GM06990 (cell line): ENCODE results near the gene LRRC4B.

ENCODE experiments used
- DNase-seq: peaks from one replicate; pipeline ENCODE4 v3.0.0-alpha.2; 2011; ENCODE audit not compliant: insufficient read length; ENCODE audit errors: extremely low read depth
- H3K27me3 ChIP-seq: replicated peaks from 2 replicates; pipeline ENCODE4 v1.6.0; 2011; ENCODE audit warnings: low read length; ENCODE audit not compliant: control insufficient read depth, insufficient read depth
- H3K36me3 ChIP-seq: 2 replicates; pipeline ENCODE4 v1.5.1; 2011; ENCODE audit warnings: low read length; ENCODE audit not compliant: control insufficient read depth, insufficient read depth
- H3K4me3 ChIP-seq: replicated peaks from 2 replicates; pipeline ENCODE4 v1.5.1; 2011; ENCODE audit warnings: low read depth, mild to moderate bottlenecking, control low read depth, low read length
- TF ChIP-seq, protein P1 (sequence below): IDR thresholded peaks from 2 replicates; pipeline ENCODE4 v1.5.1; 2011; ENCODE audit warnings: low read length, control low read depth, mild to moderate bottlenecking, inconsistent platforms; ENCODE audit not compliant: insufficient read depth, poor library complexity, severe bottlenecking

LRRC4B gene

GRCh38 chr19:50490991-50491472 lies 77.2 kb downstream of the LRRC4B start:
- DNase-seq, result no peak
- TF ChIP-seq, protein P1, sequence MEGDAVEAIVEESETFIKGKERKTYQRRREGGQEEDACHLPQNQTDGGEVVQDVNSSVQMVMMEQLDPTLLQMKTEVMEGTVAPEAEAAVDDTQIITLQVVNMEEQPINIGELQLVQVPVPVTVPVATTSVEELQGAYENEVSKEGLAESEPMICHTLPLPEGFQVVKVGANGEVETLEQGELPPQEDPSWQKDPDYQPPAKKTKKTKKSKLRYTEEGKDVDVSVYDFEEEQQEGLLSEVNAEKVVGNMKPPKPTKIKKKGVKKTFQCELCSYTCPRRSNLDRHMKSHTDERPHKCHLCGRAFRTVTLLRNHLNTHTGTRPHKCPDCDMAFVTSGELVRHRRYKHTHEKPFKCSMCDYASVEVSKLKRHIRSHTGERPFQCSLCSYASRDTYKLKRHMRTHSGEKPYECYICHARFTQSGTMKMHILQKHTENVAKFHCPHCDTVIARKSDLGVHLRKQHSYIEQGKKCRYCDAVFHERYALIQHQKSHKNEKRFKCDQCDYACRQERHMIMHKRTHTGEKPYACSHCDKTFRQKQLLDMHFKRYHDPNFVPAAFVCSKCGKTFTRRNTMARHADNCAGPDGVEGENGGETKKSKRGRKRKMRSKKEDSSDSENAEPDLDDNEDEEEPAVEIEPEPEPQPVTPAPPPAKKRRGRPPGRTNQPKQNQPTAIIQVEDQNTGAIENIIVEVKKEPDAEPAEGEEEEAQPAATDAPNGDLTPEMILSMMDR, result no peak
- H3K4me3 ChIP-seq, result no peak overlapping the region
- no peaks in the 10 kb centered on the region for H3K27me3 ChIP-seq
- no peaks in the 10 kb centered on the region for H3K36me3 ChIP-seq

DNA sequence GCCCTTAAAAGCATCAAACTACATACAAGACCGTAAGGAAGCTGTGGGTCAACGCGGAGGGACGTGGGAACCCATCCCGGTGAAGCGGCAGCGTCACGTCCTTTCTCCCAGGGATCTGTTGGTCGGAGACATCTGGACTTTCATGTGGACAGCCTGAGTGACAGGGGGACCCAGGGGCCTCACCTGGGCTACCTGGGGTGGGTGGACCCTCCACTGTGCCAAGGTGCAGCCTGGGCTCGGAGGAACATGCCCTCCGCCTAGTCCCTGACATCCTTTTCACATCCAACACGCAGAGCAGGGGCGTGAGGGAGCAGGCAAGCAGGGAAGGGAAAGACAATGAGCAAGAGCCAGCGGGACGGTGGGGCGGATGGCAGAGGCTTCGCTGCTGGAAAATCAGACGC lies 77.8 kb downstream of the LRRC4B start:
- Histone ChIP-seq H3K36me3 (no peaks in the 10 kb centered on the region; the same call in 1 of the 2 replicates), H3K4me3 (no peak overlapping the region), H3K27me3 (no peaks in the 10 kb centered on the region)
- DNase-seq, result no peak
- TF ChIP-seq, protein P1, result no peak

DNA sequence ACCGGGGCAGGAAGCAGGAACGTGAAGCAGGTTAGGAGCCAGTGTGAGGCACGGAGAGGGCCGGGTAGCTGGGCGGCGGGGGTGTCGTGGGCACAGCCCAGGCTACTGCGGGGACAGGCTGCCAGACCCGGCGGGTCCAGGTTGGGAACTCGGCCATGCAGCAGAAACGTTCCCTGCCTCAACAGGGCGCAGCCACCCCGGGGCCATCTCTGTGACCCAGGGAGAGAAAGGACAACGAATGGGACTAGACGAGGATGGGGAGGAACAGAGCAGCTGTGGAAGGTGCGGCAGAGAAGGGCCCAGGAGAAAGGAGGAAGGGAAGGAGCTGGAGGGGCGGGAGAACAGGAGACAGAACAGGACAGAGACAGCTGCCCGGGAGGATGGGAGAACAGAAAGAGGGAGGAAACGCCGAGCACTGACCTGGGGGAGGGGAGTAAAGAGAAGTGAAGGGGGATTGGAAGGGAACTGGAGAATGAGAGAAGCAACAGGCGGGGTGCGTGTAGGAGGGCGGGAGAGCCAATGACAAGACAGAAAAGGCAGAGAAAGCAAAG lies 78.7 kb downstream of the LRRC4B start:
- DNase-seq, result no peak
- TF ChIP-seq, protein P1, result no peak
- Histone ChIP-seq H3K27me3 (no peaks in the 10 kb centered on the region), H3K4me3 (no peak overlapping the region), H3K36me3 (peaks cover 4% of the 10 kb centered on the region; the same call in 1 of the 2 replicates)

- Histone ChIP-seq H3K4me3 (no peak overlapping the region), H3K27me3 (no peaks in the 10 kb centered on the region), H3K36me3 (peaks cover 4% of the 10 kb centered on the region; the same call in 1 of the 2 replicates)
- no peak for DNase-seq
- TF ChIP-seq, protein P1, result no peak
These were observed 79.6 kb downstream of the LRRC4B start for GRCh38 chr19:50488389-50489194.

DNA sequence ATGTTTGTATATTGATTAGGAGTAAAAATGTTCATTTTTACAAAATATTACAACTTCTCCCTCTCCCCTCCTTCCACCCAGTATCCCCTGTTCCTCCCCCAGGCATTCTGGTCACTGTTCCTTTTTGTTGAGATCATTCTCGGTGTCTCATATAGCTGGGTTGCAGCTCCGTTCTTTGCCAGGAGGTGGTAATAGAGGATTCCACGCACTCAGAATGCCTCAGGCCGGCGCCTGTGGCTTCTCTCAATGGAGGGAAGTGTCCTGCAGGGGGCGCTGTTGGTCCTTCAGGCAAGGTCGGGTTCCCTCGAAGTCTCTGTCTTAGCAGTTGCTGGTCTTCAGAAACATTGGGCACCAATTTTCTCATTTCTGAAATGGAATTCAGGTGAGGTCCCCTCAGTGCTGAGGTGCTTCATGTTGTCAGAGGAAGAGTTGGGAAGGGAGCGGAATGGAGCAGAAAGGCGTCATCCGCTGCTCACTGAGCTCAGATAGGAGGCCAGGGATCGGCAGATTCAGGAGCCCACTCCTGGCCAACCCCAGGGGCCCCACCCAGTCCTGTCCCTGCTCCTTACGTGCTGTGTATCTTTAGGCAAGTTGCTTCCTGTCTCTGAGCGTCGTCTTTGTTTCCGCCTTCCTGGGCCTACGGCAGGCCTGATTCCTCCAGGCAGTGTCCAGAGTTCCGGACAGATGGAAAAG lies 81.3 kb downstream of the LRRC4B start:
- H3K4me3 ChIP-seq, result no peak overlapping the region
- TF ChIP-seq, protein P1, result peak; percentile 61
- H3K36me3 ChIP-seq, result peaks cover 10% of the 10 kb centered on the region
- H3K27me3 ChIP-seq, result no peaks in the 10 kb centered on the region
- no peak for DNase-seq
